ENCODE measurements around the gene CDK11B.

CDK11B gene

GRCh38 chr1:1631782-1632420, 26.9 kb downstream of the CDK11B start, which contains the start of gene MMP23B:
TSS of gene MMP23B (plus strand) at chr1:1632173. CDS start at chr1:1632219, 46 bp downstream.
- H3K9me3 ChIP-seq (ENCODE audit: control insufficient read depth, low read length) = no peaks in the 10 kb centered on the region
- H3K27ac ChIP-seq (ENCODE audit: insufficient read depth, low read depth, low read length, poor library complexity, severe bottlenecking) = no peak within 1 kb of the TSS
- 2% methylated on average over 48 of the region's 48 CpGs for WGBS, 2 experiments
- peak within 1 kb of the TSS; percentile 29 for H3K4me3 ChIP-seq (ENCODE audit: insufficient read depth, low read depth, low read length)
- peaks cover 24% of the 10 kb centered on the region for H3K27me3 ChIP-seq (ENCODE audit: control insufficient read depth, insufficient read depth, low read length, poor library complexity, severe bottlenecking)
- no peaks in the 10 kb centered on the region for H3K4me1 ChIP-seq (ENCODE audit: control insufficient read depth, insufficient read depth, low read length)
- no peaks in the 10 kb centered on the region for H3K36me3 ChIP-seq (ENCODE audit: control insufficient read depth, insufficient read depth, low read length)

GRCh38 chr1:1630965-1631781, 27.6 kb downstream of the CDK11B start:
- H3K4me1 ChIP-seq (ENCODE audit: control insufficient read depth, insufficient read depth, low read length) = no peaks in the 10 kb centered on the region
- H3K27ac ChIP-seq (ENCODE audit: insufficient read depth, low read depth, low read length, poor library complexity, severe bottlenecking) = no peak overlapping the region
- peaks cover 24% of the 10 kb centered on the region for H3K27me3 ChIP-seq (ENCODE audit: control insufficient read depth, insufficient read depth, low read length, poor library complexity, severe bottlenecking)
- H3K9me3 ChIP-seq (ENCODE audit: control insufficient read depth, low read length) = no peaks in the 10 kb centered on the region
- H3K36me3 ChIP-seq (ENCODE audit: control insufficient read depth, insufficient read depth, low read length) = no peaks in the 10 kb centered on the region
- peak overlapping the region; percentile 29 for H3K4me3 ChIP-seq (ENCODE audit: insufficient read depth, low read depth, low read length)
- 13 to 16% methylated on average over 75 to 78 of the region's 79 CpGs for WGBS, 2 experiments

- Histone ChIP-seq H3K27ac (ENCODE audit: insufficient read depth, low read depth, low read length, poor library complexity, severe bottlenecking) (no peak overlapping the region), H3K4me1 (ENCODE audit: control insufficient read depth, insufficient read depth, low read length) (no peaks in the 10 kb centered on the region), H3K9me3 (ENCODE audit: control insufficient read depth, low read length) (no peaks in the 10 kb centered on the region), H3K27me3 (ENCODE audit: control insufficient read depth, insufficient read depth, low read length, poor library complexity, severe bottlenecking) (peaks cover 24% of the 10 kb centered on the region), H3K36me3 (ENCODE audit: control insufficient read depth, insufficient read depth, low read length) (no peaks in the 10 kb centered on the region), H3K4me3 (ENCODE audit: insufficient read depth, low read depth, low read length) (no peak overlapping the region)
- 28 to 32% methylated on average over 75 to 79 of the region's 81 CpGs for WGBS, 2 experiments
Observed at GRCh38 chr1:1630191-1630964, 28.4 kb downstream of the CDK11B start.

- no peak overlapping the region for H3K27ac ChIP-seq (ENCODE audit: insufficient read depth, low read depth, low read length, poor library complexity, severe bottlenecking)
Observed at GRCh38 chr1:1629430-1630190, 29.2 kb downstream of the CDK11B start.

GRCh38 chr1:1628754-1629429, 29.9 kb downstream of the CDK11B start:
- H3K9me3 ChIP-seq (ENCODE audit: control insufficient read depth, low read length) = no peaks in the 10 kb centered on the region
- H3K4me3 ChIP-seq (ENCODE audit: insufficient read depth, low read depth, low read length) = no peak overlapping the region
- H3K36me3 ChIP-seq (ENCODE audit: control insufficient read depth, insufficient read depth, low read length) = no peaks in the 10 kb centered on the region
- WGBS, 2 experiments = 90 to 91% methylated on average over 53 of the region's 53 CpGs
- no peaks in the 10 kb centered on the region for H3K4me1 ChIP-seq (ENCODE audit: control insufficient read depth, insufficient read depth, low read length)
- peaks cover 24% of the 10 kb centered on the region for H3K27me3 ChIP-seq (ENCODE audit: control insufficient read depth, insufficient read depth, low read length, poor library complexity, severe bottlenecking)
- H3K27ac ChIP-seq (ENCODE audit: insufficient read depth, low read depth, low read length, poor library complexity, severe bottlenecking) = no peak overlapping the region

More at GRCh38 chr1:1629430-1630190, 29.2 kb downstream of the CDK11B start:
- WGBS, 2 experiments = 89 to 90% methylated on average over 45 of the region's 48 CpGs
- Histone ChIP-seq H3K4me3 (ENCODE audit: insufficient read depth, low read depth, low read length) (no peak overlapping the region), H3K4me1 (ENCODE audit: control insufficient read depth, insufficient read depth, low read length) (no peaks in the 10 kb centered on the region), H3K27me3 (ENCODE audit: control insufficient read depth, insufficient read depth, low read length, poor library complexity, severe bottlenecking) (peaks cover 24% of the 10 kb centered on the region), H3K9me3 (ENCODE audit: control insufficient read depth, low read length) (no peaks in the 10 kb centered on the region), H3K36me3 (ENCODE audit: control insufficient read depth, insufficient read depth, low read length) (no peaks in the 10 kb centered on the region)

- H3K4me1 ChIP-seq (ENCODE audit: control insufficient read depth, insufficient read depth, low read length) = no peaks in the 10 kb centered on the region
- H3K36me3 ChIP-seq (ENCODE audit: control insufficient read depth, insufficient read depth, low read length) = no peaks in the 10 kb centered on the region
- no peak overlapping the region for H3K4me3 ChIP-seq (ENCODE audit: insufficient read depth, low read depth, low read length)
- H3K27me3 ChIP-seq (ENCODE audit: control insufficient read depth, insufficient read depth, low read length, poor library complexity, severe bottlenecking) = peaks cover 24% of the 10 kb centered on the region
- WGBS, 2 experiments = 94 to 95% methylated on average over 53 of the region's 53 CpGs
- no peak overlapping the region for H3K27ac ChIP-seq (ENCODE audit: insufficient read depth, low read depth, low read length, poor library complexity, severe bottlenecking)
- no peaks in the 10 kb centered on the region for H3K9me3 ChIP-seq (ENCODE audit: control insufficient read depth, low read length)
Observed at GRCh38 chr1:1627829-1628753, 30.7 kb downstream of the CDK11B start.

GRCh38 chr1:1627261-1627828, 31.5 kb downstream of the CDK11B start:
- 86% methylated on average over 37 of the region's 37 CpGs for WGBS, 2 experiments
- Histone ChIP-seq H3K36me3 (ENCODE audit: control insufficient read depth, insufficient read depth, low read length) (no peaks in the 10 kb centered on the region), H3K9me3 (ENCODE audit: control insufficient read depth, low read length) (no peaks in the 10 kb centered on the region), H3K27ac (ENCODE audit: insufficient read depth, low read depth, low read length, poor library complexity, severe bottlenecking) (no peak overlapping the region), H3K4me3 (ENCODE audit: insufficient read depth, low read depth, low read length) (no peak overlapping the region), H3K27me3 (ENCODE audit: control insufficient read depth, insufficient read depth, low read length, poor library complexity, severe bottlenecking) (peaks cover 23% of the 10 kb centered on the region), H3K4me1 (ENCODE audit: control insufficient read depth, insufficient read depth, low read length) (no peaks in the 10 kb centered on the region)

GRCh38 chr1:1626207-1627141, 32.3 kb downstream of the CDK11B start:
- WGBS, 2 experiments = 95 to 96% methylated on average over 48 of the region's 48 CpGs
- no peak overlapping the region for H3K27ac ChIP-seq (ENCODE audit: insufficient read depth, low read depth, low read length, poor library complexity, severe bottlenecking)
- H3K4me3 ChIP-seq (ENCODE audit: insufficient read depth, low read depth, low read length) = no peak overlapping the region
- no peaks in the 10 kb centered on the region for H3K9me3 ChIP-seq (ENCODE audit: control insufficient read depth, low read length)
- no peaks in the 10 kb centered on the region for H3K36me3 ChIP-seq (ENCODE audit: control insufficient read depth, insufficient read depth, low read length)
- H3K27me3 ChIP-seq (ENCODE audit: control insufficient read depth, insufficient read depth, low read length, poor library complexity, severe bottlenecking) = peaks cover 14% of the 10 kb centered on the region
- H3K4me1 ChIP-seq (ENCODE audit: control insufficient read depth, insufficient read depth, low read length) = no peaks in the 10 kb centered on the region
